ENCODE results near the gene TBL2.

DNA sequence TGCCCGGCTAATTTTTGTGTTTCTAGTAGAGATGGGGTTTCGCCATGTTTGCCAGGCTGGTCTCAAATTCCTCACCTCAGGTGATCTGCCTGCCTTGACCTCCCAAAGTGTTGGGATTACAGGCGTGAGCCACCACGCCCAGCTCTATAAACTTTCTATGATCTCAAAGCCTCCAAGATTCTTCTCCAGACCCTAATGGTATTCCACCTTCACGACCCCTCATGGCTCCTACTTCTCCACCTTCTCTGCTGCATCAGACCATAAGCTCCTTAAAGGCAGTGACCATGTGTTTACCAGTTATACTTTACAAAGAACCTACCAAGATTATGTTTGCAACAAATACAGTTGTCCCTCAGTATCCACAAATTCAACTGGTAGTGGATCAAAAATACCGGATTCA is 46.2 kb downstream of the TBL2 start:
- no peak for TF ChIP-seq ZNF274 (IDR thresholded peaks at IDR 0.05; ENCODE audit: low read depth, low read length)
- no peak for TF ChIP-seq SUZ12 (IDR thresholded peaks at IDR 0.05; ENCODE audit: extremely low read depth, insufficient read depth, insufficient read length)
- TF ChIP-seq YY1 (IDR thresholded peaks at IDR 0.05; ENCODE audit: insufficient read depth, insufficient read length) = no peak
